Ovary (tissue), 3 donors: Measurements from ENCODE around the gene MRGPRX4.

Experiments
- EP300 ChIP-seq: sonication (generic); formaldehyde crosslinking; IDR thresholded peaks from one replicate; pipeline ENCODE4 v1.6.1; 2017; ENCODE audit warnings: antibody characterized with exemption
- POLR2A ChIP-seq: fragments of 450-650 bp; IDR thresholded peaks from one replicate; pipeline ENCODE4 v1.6.1; 2017; ENCODE audit warnings: antibody characterized with exemption, mild to moderate bottlenecking, moderate library complexity
- TF ChIP-seq, protein P1 (sequence below), 3 donors: fragments of 450-650 bp in 2 of 3; fragments of 200-600 bp in 1 of 3; IDR thresholded peaks; one replicate each; pipeline versions ENCODE4 v1.5.1 to v1.8.0; 2016 to 2022; ENCODE audit warnings: antibody characterized with exemption in 3 of 3, mild to moderate bottlenecking in 1 of 3
- donor health status: DM: no; HTN: no; CAD: no.

DNA sequence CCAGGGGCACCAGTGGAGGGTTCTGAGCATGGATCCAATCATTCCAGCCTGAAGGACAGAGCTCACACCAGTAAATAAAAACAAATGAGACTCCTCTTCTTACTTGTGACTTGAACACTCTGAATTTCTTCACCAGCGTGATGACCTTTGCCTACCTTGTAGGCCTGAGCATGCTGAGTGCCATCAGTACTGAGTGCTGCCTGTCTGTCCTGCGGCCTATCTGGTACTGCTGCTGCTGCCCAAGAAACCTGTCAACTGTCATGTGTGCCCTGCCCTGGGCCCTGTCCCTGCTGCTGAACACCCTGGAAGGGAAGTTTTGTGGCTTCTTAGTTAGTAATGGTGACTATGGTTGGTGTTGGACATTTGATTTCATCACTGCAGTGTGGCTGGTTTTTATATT is 23.9 kb downstream of the MRGPRX4 start:
- TF ChIP-seq, protein P1, sequence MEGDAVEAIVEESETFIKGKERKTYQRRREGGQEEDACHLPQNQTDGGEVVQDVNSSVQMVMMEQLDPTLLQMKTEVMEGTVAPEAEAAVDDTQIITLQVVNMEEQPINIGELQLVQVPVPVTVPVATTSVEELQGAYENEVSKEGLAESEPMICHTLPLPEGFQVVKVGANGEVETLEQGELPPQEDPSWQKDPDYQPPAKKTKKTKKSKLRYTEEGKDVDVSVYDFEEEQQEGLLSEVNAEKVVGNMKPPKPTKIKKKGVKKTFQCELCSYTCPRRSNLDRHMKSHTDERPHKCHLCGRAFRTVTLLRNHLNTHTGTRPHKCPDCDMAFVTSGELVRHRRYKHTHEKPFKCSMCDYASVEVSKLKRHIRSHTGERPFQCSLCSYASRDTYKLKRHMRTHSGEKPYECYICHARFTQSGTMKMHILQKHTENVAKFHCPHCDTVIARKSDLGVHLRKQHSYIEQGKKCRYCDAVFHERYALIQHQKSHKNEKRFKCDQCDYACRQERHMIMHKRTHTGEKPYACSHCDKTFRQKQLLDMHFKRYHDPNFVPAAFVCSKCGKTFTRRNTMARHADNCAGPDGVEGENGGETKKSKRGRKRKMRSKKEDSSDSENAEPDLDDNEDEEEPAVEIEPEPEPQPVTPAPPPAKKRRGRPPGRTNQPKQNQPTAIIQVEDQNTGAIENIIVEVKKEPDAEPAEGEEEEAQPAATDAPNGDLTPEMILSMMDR (IDR thresholded peaks at IDR 0.05), result no peak
- TF ChIP-seq POLR2A, result no peak
- TF ChIP-seq EP300, result no peak
